ENCODE results near the gene GALNT10.

- TF ChIP-seq ZNF384 (IDR thresholded peaks at IDR 0.05) = no peak
- no peak for TF ChIP-seq SUZ12 (IDR thresholded peaks at IDR 0.05)
- no peak for TF ChIP-seq FOXM1 (IDR thresholded peaks at IDR 0.05; ENCODE audit: borderline replicate concordance)
- no peak for TF ChIP-seq LEF1 (IDR thresholded peaks at IDR 0.05; ENCODE audit: borderline replicate concordance)
- TF ChIP-seq NFRKB (IDR thresholded peaks at IDR 0.05) = no peak
- no peak for TF ChIP-seq ARNT (IDR thresholded peaks at IDR 0.05)
- no peak for TF ChIP-seq ELF4 (IDR thresholded peaks at IDR 0.05)
- TF ChIP-seq FOXK2 (IDR thresholded peaks at IDR 0.05) = no peak
- no peak for TF ChIP-seq SP1 (IDR thresholded peaks at IDR 0.05)
Observed at GRCh38 chr5:154203798-154204578, 13.5 kb downstream of the GALNT10 start.
